HL-60 (cell line): Measurements from ENCODE around the gene ZNF726.

Experiments
- DNase-seq, 2 experiments: peaks; one replicate each; pipeline ENCODE4 v3.0.0-alpha.2; 2010 to 2020; ENCODE audit warnings: low read depth in 1 of 2, low spot score in 1 of 2
- H3K27ac ChIP-seq: fragments of 250-450 bp; sonication (Bioruptor Pico); replicated peaks from 2 replicates; pipeline ENCODE4 v1.5.1; 2020; ENCODE audit warnings: mild to moderate bottlenecking, moderate library complexity
- H3K27me3 ChIP-seq: fragments of 250-450 bp; sonication (Bioruptor Pico); 2 replicates; pipeline ENCODE4 v1.5.1; 2021; ENCODE audit warnings: mild to moderate bottlenecking, moderate library complexity; ENCODE audit not compliant: insufficient read depth, poor library complexity, severe bottlenecking
- H3K4me3 ChIP-seq: replicated peaks from 2 replicates; pipeline ENCODE4 v1.5.1; 2011; ENCODE audit warnings: mild to moderate bottlenecking, control low read depth, low read length; ENCODE audit not compliant: insufficient read depth
- GABPA ChIP-seq: IDR thresholded peaks from 2 replicates; pipeline ENCODE4 v1.6.1; 2012; ENCODE audit warnings: low read depth
- POLR2AphosphoS5 ChIP-seq: IDR thresholded peaks from 2 replicates; pipeline ENCODE4 v1.6.1; 2012; ENCODE audit warnings: low read depth
- SPI1 ChIP-seq: IDR thresholded peaks from 2 replicates; pipeline ENCODE4 v1.6.1; 2012; ENCODE audit warnings: low read depth, mild to moderate bottlenecking, borderline replicate concordance
- TF ChIP-seq, protein P1 (sequence below): IDR thresholded peaks from one replicate; pipeline ENCODE4 v1.5.1; 2011; ENCODE audit warnings: low read length, control low read depth, inconsistent platforms; ENCODE audit not compliant: insufficient read depth
- TF ChIP-seq, protein P2 (sequence below): IDR thresholded peaks from 2 replicates; pipeline ENCODE4 v1.6.1; 2012; ENCODE audit warnings: low read depth; ENCODE audit not compliant: insufficient replicate concordance

The ZNF726 gene

DNA sequence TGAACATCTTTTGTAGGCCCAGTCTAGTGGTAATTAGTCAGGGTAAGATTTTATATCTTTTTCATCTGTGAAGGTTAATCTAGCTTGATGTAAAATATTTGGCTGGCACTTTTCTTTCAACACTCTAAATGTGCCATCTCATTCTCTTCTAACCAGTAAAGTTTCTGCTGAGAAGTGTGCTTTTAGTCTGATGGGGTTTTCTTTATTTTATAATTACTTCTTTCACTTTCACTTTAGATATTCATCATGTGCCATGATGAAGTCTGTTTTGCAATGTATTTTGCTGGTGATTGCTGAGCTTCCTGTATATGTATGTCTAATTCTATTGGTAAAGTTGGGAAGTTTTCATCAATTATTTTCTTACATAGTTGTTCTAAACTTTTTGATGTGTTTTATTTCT is 31.9 kb downstream of the ZNF726 start:
- no peaks in the 10 kb centered on the region for H3K27me3 ChIP-seq
- TF ChIP-seq SPI1 (no peak), POLR2AphosphoS5 (no peak), GABPA (no peak)
- TF ChIP-seq, protein P1, sequence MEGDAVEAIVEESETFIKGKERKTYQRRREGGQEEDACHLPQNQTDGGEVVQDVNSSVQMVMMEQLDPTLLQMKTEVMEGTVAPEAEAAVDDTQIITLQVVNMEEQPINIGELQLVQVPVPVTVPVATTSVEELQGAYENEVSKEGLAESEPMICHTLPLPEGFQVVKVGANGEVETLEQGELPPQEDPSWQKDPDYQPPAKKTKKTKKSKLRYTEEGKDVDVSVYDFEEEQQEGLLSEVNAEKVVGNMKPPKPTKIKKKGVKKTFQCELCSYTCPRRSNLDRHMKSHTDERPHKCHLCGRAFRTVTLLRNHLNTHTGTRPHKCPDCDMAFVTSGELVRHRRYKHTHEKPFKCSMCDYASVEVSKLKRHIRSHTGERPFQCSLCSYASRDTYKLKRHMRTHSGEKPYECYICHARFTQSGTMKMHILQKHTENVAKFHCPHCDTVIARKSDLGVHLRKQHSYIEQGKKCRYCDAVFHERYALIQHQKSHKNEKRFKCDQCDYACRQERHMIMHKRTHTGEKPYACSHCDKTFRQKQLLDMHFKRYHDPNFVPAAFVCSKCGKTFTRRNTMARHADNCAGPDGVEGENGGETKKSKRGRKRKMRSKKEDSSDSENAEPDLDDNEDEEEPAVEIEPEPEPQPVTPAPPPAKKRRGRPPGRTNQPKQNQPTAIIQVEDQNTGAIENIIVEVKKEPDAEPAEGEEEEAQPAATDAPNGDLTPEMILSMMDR: no peak
- TF ChIP-seq, protein P2, sequence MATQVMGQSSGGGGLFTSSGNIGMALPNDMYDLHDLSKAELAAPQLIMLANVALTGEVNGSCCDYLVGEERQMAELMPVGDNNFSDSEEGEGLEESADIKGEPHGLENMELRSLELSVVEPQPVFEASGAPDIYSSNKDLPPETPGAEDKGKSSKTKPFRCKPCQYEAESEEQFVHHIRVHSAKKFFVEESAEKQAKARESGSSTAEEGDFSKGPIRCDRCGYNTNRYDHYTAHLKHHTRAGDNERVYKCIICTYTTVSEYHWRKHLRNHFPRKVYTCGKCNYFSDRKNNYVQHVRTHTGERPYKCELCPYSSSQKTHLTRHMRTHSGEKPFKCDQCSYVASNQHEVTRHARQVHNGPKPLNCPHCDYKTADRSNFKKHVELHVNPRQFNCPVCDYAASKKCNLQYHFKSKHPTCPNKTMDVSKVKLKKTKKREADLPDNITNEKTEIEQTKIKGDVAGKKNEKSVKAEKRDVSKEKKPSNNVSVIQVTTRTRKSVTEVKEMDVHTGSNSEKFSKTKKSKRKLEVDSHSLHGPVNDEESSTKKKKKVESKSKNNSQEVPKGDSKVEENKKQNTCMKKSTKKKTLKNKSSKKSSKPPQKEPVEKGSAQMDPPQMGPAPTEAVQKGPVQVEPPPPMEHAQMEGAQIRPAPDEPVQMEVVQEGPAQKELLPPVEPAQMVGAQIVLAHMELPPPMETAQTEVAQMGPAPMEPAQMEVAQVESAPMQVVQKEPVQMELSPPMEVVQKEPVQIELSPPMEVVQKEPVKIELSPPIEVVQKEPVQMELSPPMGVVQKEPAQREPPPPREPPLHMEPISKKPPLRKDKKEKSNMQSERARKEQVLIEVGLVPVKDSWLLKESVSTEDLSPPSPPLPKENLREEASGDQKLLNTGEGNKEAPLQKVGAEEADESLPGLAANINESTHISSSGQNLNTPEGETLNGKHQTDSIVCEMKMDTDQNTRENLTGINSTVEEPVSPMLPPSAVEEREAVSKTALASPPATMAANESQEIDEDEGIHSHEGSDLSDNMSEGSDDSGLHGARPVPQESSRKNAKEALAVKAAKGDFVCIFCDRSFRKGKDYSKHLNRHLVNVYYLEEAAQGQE: no peak
- no peak overlapping the region for H3K4me3 ChIP-seq
- no peak overlapping the region for H3K27ac ChIP-seq
- DNase-seq: no peak

DNA sequence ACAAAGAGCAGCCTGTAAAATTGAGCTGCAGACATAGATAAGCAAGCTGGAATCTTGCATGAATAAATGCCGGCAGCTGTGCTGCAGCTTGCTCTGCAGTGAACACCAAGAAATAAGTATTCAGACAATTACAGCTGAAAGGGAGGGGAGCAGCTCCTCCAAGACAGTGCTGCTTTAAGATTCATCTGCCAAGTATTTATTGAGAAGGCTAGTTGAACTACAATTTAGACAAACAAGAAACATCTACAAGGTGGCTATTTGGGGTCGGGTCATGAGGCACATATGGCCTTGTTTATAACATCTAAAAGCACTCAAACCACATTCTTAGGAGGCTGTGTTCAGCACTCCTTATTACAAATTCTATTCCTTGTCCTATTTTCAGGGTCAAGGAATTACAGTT is 34.9 kb downstream of the ZNF726 start:
- no peak for TF ChIP-seq SPI1
- no peak for TF ChIP-seq GABPA
- TF ChIP-seq, protein P2: no peak
- TF ChIP-seq, protein P1: no peak
- no peak for TF ChIP-seq POLR2AphosphoS5

DNA sequence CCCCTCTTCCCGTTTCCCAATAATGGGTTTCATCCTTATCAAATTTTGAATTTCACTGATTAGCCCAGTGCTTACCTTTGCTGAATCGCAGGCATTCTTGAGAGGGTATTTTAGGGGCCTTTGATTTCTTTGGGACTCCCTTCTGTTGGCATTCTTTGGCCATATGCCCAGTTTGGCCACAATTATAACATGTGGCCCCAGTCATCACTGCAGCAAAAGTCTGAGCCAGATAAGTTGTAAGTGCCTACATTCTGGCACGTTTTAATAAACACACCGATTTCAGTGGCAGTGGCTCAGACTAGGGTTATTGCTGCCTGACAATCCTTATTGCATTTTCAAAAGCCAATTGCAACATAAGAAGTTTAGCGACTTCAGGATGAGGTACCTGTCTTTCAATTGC is 41.4 kb downstream of the ZNF726 start:
- H3K27me3 ChIP-seq: no peaks in the 10 kb centered on the region
- H3K27ac ChIP-seq: no peak overlapping the region
- DNase-seq: no peak
- H3K4me3 ChIP-seq: no peak overlapping the region
- TF ChIP-seq GABPA: no peak
- TF ChIP-seq, protein P2: no peak

More for the DNA sequence above, 34.9 kb downstream of the ZNF726 start:
- DNase-seq: no peak
- Histone ChIP-seq H3K27me3 (no peaks in the 10 kb centered on the region), H3K27ac (no peak overlapping the region), H3K4me3 (no peak overlapping the region)
